ENCODE data around the gene STEAP1B.

DNA sequence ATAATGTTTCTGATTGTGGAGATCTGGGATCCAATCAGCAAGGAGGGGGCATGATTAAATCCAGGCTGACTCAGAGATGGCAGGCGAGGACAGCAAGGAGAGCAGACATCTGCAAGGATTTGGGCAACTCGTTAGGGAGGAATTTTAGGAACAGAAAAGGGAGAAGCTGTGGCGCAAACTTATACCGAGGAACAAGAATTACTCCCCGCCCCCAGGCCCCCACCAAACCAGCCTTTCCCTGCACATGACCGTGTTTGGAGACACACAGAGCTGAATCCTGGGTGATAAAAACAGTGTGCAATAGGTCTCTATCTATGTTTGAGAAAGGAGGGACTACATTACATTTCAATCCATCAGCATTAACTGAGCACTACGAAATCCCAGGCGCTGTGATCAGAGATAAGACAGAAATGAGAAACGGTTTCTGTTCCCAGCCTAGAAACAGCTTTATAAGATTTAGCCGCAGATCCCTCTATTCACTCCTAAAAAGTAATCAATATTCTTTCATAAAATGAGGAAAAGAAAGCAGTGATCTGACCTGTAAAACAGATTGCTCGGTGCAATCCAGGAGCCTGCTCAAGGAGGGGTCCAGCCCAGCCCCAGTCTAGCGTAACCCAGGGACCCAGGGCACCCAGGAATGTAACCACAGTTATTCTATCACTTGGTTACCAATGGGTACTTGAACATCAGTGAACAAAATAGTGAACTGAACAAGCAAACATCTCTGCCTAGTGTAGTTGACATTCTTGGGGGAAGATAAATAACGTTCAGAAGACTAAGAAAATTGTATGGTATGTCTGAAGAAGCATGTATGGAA is 105.9 kb downstream of the STEAP1B start:
- TF ChIP-seq, protein P1, sequence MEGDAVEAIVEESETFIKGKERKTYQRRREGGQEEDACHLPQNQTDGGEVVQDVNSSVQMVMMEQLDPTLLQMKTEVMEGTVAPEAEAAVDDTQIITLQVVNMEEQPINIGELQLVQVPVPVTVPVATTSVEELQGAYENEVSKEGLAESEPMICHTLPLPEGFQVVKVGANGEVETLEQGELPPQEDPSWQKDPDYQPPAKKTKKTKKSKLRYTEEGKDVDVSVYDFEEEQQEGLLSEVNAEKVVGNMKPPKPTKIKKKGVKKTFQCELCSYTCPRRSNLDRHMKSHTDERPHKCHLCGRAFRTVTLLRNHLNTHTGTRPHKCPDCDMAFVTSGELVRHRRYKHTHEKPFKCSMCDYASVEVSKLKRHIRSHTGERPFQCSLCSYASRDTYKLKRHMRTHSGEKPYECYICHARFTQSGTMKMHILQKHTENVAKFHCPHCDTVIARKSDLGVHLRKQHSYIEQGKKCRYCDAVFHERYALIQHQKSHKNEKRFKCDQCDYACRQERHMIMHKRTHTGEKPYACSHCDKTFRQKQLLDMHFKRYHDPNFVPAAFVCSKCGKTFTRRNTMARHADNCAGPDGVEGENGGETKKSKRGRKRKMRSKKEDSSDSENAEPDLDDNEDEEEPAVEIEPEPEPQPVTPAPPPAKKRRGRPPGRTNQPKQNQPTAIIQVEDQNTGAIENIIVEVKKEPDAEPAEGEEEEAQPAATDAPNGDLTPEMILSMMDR (conservative IDR thresholded peaks at IDR 0.05; ENCODE audit: low read length), result no peak
- TF ChIP-seq EZH2phosphoT487 (IDR thresholded peaks at IDR 0.05; ENCODE audit: borderline replicate concordance), result no peak
